Left ventricle myocardium superior (tissue), 1 donor: ENCODE results near the gene MLC1. TPM values are rescaled to one million over a fixed set of nuclear protein-coding genes. Genes with fewer than 3 reads are reported as not detected.

Experiments
- ATAC-seq: fragments of 200-7000 bp; cut with Tn5 transposase; one replicate; pipeline ENCODE4 v1.9.1; 2020; ENCODE audit warnings: mild to moderate bottlenecking, moderate library complexity
- DNase-seq: peaks from one replicate; pipeline ENCODE4 v3.0.0-alpha.2; 2020
- intact Hi-C: fragments of 100-400 bp; cut with micrococcal nuclease; formaldehyde crosslinking; loops from one replicate; pipeline ENCODE4 v1.11.0; 2022
- total RNA-seq: library from RNA; stranded (reverse); fragmentation: NEBNext Ultra II Directional; extraction: Animal tissue kit (Norgen Biotek cat#: 25700); gene quantifications from one replicate; pipeline ENCODE4 v1.2.1, GENCODE V29; 2021
- donor health status: DM: no; HTN: yes; CAD: no; lungs with severe emphysema.

The MLC1 gene
- total RNA-seq, 1 donor from 2014 or later = 0.10 TPM

- DNase-seq (no peak), ATAC-seq (no peak)
- intact Hi-C loops = no loop called here
Observed at GRCh38 chr22:50081426-50082196, 3.6 kb downstream of the MLC1 start.

GRCh38 chr22:50080077-50080465 is 5.2 kb downstream of the MLC1 start:
- ATAC-seq (no peak), DNase-seq (no peak)
- intact Hi-C loops = no loop called here

DNA sequence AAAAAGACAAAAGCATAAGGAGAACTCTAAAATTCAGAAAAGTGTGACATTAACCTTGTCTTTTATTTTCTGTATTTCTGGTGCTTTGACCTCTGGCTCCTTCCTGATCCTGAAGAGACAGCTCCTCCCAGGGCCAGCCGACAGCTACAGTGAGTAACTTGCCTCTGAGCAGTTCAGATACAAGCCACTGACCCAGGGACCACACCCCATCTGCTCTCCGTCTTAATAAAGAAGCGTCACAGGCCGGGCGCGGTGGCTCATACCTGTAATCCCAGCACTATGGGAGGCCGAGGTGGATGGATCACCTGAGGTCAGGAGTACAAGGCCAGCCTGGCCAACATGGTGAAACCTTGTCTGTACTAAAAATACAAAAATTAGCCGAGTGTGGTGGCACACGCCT is 6.5 kb downstream of the MLC1 start:
- ATAC-seq (no peak), DNase-seq (no peak)
- intact Hi-C loops = no loop called here

DNA sequence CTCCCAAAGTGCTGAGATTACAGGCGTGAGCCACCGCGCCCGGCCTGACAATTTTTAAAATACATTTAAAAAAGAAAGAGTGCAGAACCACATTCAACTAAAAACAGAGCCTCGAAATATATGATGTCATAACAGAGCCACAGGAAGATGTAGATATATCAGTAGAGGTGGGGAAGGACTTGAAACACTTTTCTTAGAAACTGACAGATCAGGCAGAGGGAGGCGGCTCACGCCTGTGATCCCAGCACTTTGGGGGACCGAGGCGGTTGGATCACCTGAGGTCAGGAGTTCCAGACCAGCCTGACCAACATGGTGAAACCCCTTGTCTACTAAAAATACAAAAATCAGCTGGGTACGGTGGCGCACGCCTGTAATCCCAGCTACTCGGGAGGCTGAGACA is 7.0 kb downstream of the MLC1 start:
- DNase-seq (no peak), ATAC-seq (no peak)
- intact Hi-C loops = no loop called here

DNA sequence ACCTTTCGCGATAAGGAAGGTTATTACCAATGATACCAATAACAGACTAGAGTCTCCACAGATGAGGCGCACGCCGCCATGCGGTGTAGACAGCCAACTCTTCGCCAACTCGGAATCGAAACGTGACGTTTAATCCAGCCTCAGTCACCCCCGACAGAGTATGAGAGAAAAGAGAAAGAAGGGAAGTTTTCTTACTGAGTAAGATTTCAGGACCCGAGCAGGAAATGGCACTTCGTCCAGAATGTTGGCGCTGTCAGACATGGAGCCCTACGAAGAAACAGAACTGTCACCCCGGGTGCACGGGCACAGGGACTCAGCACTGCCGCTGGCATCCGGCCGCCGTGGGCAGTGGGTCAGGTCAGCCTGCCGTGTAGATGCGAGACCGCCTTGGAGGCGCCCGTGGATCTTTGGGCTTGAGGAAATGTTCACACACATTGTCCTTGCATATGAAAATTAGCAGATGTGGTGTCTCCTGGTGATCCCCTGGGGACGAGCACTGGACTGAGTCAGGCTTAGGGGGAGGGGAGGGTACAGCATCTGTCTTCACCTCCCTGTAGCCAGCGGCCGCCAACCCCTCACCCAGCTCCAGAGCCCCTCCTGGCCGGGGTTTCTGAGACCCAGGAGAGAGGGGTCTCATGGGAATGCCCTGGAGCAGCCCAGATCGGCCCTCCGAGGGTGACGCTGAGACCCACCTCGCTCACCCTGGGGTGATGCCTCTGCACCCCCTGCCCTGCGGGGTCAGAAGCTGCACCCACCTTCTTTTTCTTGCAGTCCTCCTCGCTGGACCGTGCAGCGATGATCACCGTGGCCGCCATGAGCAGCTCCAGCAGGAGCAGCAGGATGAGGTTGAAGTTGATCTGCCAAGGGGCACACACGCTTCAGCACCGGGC is 8.3 kb downstream of the MLC1 start:
- DNase-seq = no peak
- no peak for ATAC-seq
- intact Hi-C loops = no loop called here

DNA sequence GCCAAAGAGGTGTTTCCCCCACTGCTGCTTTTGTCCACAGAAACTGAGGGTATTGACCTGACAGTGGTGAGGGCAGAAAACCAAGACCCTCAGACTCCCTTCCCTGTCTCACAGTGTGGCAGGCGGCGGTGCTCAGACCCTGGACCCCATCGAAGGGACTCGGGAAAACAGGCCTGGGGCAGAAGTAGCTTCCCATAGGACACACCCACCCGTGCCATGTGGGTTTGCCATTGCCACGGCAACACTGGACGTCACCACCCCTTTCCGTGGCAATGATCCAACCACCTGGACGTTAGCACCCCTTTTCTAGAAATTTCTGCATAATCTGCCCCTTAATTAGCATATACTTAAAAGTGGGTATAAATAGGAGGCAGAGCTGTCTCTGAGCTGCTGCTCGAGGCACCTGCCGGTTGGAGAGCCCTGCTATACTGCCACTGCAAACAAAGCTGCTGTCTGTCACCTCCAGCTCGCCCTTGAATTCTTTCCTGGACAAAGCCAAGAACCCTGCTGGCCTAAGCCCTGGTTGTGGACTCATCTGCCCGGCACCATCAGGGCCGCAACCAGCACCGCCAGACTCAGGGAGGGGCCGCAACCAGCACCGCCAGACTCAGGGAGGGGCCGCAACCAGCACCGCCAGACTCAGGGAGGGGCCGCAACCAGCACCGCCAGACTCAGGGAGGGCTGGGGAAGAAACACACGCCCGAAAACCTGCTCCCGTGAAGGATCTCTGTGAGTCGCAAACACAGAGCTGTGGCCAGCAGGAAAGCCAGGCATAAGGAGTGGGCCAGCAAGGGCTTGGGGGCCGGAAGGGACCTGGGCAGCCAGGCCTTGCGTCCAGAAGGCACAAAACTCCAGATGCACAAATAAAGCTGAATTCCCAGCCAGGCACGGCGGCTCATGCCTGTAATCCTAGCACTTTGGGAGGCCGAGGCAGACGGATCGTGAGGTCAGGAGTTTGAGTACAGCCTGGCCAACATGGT is 10.4 kb downstream of the MLC1 start:
- ATAC-seq = no peak
- intact Hi-C loops = no loop called here
- DNase-seq = no peak

GRCh38 chr22:50074056-50074455 is 11.2 kb downstream of the MLC1 start:
- no peak for DNase-seq
- intact Hi-C loops = no loop called here
- ATAC-seq = no peak

GRCh38 chr22:50072714-50073538 is 12.3 kb downstream of the MLC1 start:
- intact Hi-C loops = no loop called here
- ATAC-seq = no peak
- DNase-seq = no peak

GRCh38 chr22:50072167-50072555 is 13.1 kb downstream of the MLC1 start:
- intact Hi-C loops = no loop called here
- no peak for DNase-seq
- no peak for ATAC-seq

DNA sequence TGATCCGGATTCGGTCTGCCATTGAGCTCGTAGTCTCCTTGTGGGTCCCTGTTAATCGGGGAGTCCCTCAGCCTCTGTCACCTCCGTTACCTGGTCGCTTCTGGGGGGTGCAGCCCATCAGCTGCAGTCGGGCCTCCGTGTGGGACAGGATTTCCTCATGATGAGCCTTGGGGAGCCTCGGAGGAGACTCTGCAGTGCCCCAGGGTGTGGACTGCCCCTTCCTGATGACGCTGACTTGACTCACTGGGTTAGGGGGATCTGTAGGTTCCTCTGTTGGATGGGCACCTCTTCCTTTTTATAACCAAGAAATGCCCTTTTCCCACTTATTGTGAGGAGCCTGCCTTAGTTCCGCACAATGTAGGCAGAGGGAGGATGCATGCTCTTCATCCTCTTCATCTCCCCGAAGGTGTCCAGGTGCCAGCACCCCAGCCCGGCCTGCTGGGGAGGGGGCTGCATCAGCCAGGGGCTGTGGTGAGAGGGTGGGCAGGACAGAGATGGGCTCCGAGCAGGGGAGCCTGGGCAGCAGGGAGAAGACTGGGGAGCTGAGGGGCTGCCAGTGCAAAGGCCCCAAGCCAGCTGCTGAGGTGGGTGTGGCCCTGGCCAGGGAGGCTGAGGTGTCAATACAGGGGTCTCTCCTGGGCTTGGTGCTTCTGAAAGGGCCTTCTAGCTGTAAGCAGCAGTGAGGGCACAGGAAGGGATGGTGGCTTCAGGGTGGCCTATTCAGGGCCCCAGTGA is 13.6 kb downstream of the MLC1 start:
- ATAC-seq = no peak
- intact Hi-C loops = no loop called here
- DNase-seq = no peak

DNA sequence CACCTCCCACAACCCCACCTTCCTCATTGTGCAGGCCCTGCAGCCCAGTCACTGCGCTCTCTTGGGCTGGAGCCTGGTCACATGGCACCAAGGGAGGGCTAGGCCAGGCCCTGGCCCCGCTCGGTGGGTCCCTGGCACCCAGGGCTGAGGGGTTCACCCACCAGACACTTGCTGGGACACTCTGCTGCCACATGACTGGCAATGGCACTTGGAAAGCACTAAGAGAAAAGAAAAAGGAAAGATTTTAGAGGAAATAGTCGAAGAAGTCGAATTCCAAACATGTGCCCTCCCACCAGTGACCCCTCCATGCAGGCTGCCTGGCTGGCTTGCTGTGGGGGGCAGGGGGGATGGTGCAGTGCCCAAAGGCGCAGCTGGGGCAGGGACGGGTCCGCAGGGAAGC is 14.9 kb downstream of the MLC1 start:
- no peak for DNase-seq
- intact Hi-C loops = no loop called here
- ATAC-seq = no peak

DNA sequence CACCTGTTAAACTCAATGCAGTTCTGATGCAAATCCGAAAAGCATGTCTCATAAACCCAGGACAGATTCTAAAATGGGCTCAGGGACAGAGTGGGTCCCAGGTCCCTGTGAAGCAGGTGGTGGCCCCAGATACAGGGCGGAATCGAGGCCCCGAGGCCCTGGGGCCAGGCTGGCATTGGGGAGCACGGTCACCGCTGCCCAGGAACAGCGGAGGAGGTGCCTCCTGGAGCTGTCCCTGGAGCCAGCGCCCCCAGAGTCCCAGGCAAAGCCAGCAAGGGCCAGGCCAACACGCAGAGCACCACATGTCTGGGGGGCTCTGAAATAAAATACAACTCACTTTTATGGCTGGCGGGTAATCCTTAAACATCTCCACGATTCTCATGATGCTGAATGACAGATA is 17.1 kb downstream of the MLC1 start:
- ATAC-seq = no peak
- intact Hi-C loops = no loop called here
- no peak for DNase-seq

- ATAC-seq = no peak
- intact Hi-C loops = no loop called here
Observed at GRCh38 chr22:50067244-50067643, 18.0 kb downstream of the MLC1 start.

GRCh38 chr22:50064453-50064852 is 20.8 kb downstream of the MLC1 start:
- intact Hi-C loops = no loop called here
- ATAC-seq = no peak
- no peak for DNase-seq

More at GRCh38 chr22:50067244-50067643, 18.0 kb downstream of the MLC1 start:
- DNase-seq = no peak

DNA sequence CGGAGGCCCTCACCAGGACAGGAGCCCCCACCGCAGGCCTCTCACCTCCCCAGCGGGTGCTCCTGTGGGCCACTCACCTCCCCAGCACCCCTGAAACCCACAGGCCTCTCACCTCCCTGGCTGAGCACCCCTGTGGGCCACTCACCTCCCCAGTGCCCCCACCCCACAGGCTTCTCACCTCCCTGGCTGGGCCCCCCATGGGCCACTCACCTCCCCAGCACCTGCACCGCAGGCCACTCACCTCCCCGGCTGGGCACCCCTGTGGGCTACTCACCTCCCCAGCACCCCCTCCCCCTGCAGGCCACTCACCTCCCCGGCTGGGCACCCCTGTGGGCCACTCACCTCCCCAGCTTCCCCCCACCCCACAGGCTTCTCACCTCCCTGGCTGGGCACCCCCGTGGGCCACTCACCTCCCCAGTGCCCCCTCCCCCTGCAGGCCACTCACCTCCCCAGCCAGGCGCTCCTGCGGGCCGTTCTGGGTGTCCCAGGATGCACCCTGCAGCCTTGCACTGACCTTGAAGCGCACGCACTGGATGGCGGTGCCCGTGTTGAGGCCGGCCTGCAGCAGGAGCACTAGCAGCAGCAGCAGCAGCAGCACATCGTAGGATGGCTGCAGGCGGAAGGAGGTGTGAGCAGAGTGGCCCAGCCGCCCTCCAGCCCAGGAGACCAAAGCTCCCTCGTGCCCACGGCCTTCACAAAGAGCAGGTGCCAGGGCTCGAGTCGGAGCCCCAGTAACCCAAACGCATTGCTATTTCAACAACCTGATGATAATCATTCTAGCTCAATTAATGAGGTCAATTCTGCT is 21.4 kb downstream of the MLC1 start:
- intact Hi-C loops = no loop called here
- no peak for DNase-seq
- ATAC-seq = no peak

DNA sequence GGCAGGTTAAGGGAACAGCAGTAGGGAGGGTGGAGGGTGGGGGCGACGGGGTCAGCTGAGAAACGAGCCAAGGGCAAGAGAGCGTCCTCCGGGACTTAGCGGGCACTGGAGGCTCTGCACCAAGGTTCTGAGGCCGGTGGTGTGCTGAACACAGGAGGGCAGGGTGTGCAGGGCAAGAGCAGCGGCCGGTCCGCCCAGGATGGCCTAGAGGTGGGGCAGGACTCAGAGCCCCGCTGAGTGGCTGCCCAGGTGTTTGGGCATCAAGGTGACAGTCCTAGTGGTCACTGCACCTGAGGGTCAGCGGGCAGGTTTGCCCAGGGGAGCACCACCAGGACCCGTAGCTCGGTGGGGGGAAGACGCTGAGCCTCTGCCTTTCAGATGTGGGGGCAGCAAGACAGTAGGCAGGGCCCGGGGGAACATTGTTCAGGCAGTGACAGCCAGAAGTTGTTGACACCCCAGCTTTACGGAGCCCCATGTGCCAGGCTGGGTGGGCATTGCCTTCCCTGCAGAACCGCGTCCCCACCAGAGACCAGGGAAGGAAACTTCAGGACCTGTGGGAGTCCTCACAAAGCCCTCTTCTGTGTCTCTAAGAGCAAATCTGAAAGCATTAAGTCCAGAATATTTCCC is 22.6 kb downstream of the MLC1 start:
- ATAC-seq = no peak
- intact Hi-C loops = no loop called here
- no peak for DNase-seq
